Astrocyte of the cerebellum (primary cell): Measurements from ENCODE around the gene CD19.

Experiments
- DNase-seq: peaks from one replicate; pipeline ENCODE4 v3.0.0-alpha.2; 2011; ENCODE audit warnings: low read depth
- H3K4me3 ChIP-seq: 2 replicates; pipeline ENCODE4 v1.5.1; 2011; ENCODE audit warnings: mild to moderate bottlenecking, low read depth, low read length, moderate library complexity
- in situ Hi-C: cut with HindIII; loops from 2 replicates; pipeline ENCODE4 v1.10.0; 2017; ENCODE audit warnings: low sequenced_read_pairs
- TF ChIP-seq, protein P1 (sequence below): IDR thresholded peaks from 2 replicates; pipeline ENCODE4 v1.5.1; 2012; ENCODE audit warnings: low read length, low read depth, moderate library complexity, mild to moderate bottlenecking; ENCODE audit errors: missing control alignments

CD19 gene

DNA sequence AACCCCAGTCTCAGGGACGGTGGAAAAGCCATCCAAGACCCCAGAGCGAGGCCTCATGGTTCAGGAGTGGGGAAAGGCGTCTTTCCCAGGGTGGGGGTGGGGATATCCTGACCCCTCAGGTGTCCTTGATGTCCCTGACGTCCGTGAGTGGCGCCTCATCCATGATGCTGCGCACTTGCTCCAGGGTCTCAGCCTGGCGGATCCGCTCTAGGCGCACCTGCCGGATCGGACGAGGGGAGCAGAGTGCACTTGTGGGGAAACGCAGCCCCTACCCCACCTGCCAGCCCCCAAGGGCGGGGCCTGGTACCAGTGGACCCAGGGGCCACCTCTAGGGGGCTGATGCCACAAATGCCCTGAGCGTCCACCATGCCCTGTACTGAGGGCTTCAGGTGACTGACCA, 26.9 kb upstream of the CD19 start:
- TF ChIP-seq, protein P1, sequence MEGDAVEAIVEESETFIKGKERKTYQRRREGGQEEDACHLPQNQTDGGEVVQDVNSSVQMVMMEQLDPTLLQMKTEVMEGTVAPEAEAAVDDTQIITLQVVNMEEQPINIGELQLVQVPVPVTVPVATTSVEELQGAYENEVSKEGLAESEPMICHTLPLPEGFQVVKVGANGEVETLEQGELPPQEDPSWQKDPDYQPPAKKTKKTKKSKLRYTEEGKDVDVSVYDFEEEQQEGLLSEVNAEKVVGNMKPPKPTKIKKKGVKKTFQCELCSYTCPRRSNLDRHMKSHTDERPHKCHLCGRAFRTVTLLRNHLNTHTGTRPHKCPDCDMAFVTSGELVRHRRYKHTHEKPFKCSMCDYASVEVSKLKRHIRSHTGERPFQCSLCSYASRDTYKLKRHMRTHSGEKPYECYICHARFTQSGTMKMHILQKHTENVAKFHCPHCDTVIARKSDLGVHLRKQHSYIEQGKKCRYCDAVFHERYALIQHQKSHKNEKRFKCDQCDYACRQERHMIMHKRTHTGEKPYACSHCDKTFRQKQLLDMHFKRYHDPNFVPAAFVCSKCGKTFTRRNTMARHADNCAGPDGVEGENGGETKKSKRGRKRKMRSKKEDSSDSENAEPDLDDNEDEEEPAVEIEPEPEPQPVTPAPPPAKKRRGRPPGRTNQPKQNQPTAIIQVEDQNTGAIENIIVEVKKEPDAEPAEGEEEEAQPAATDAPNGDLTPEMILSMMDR = no peak
- DNase-seq = no peak
- H3K4me3 ChIP-seq = no peak overlapping the region
- in situ Hi-C loops = no loop called here

DNA sequence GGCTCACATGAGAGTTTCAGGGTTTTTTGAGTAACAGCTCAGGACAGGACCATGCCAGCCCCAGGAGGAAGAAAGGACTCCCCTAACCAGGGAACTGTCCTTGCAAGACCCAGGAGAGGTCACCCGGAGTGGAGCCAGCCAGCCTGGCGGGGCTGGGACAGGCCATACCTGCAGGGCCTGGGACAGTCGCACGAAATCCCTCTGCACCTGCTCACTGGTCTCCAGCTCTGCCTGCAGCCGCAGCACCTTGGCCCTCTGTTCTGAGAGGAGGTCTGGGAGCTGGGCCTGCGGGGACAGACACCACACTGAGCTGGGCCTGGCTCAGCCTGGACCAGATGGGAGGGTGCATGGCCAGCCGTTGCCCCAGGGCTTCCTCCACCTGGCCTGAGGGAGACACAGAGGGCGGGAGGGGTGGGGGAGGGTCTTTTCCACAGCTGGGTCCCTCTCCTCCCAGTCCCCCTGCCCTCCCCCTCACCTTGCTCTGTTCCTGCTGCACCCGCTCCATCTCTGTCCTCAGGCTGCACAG, 26.5 kb upstream of the CD19 start:
- TF ChIP-seq, protein P1 = no peak
- in situ Hi-C loops = no loop called here
- H3K4me3 ChIP-seq = no peak overlapping the region
- no peak for DNase-seq

DNA sequence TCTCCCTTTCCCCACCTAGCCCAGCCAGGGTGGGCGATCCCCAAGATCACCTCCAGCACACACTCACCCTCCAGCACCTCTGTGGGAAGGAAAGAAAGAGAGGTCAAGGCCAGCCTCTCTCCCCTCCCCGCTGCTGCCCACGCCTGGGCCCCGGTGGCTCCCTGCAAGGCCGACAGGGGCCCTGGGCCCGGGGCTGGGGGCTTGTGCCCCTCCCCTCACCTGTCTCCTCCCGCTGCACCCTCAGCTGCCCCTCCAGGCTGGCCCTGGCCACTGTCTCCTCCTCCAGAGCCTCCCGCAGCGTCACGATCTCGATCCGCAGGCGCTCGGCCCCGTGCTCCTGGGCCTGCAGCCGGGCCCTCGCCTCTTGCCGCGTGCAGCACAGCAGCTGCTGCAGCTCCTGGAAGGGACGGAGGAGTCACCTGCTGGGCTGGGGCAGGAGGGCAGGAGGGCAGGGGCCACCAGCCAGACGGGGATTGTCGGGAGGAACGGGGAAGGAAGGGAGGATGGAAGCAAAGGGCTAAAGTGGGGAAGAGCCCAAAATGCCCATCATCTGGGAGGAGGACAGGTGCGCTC, 25.9 kb upstream of the CD19 start:
- DNase-seq = no peak
- in situ Hi-C loops = no loop called here
- TF ChIP-seq, protein P1 = no peak
- no peak overlapping the region for H3K4me3 ChIP-seq

DNA sequence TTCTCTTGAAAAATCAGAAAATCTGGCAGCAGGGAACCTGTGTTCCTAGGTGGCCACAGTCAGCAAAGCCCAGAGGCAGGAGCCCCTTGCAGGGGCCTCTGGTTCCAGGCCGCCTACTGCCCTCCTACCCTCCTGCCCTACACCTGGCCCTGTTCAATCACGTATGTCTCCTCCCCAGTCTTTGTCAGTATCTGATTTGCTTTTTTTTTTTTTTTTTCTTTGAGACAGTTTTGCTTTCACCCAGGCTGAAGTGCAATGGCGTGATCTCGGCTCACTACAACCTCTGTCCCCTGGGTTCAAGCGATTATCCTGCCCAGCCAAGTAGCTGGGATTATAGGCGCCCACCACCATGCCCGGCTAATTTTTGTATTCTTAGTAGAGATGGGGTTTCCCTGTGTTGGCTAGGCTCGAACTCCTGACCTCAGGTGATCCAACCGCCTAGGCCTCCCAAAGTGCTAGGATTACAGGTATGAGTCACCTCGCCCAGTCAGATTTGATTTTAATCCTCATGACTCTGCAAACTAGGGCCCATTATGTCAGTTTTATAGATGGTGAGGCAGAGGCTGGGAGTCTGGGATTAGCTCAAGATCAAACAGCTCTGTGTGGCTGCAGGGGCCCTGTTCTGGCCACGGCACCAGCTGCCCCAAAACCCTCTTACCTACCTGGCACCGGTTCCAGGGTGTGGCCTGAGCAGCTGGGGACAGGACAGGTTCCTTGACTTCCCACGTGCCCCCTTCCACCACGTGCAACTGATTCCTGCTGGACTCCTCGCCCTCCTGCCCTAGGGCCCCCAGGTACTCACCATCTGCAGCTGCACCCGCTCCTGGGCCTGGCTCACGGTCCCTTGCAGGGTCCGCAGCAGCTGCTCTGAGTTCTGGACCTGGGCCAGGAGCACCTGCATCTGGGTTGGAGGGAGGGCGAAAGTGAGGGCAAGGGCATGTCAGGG, 21.4 kb upstream of the CD19 start:
- TF ChIP-seq, protein P1 = no peak
- no peak for DNase-seq
- H3K4me3 ChIP-seq = no peak overlapping the region
- in situ Hi-C loops = no loop called here

DNA sequence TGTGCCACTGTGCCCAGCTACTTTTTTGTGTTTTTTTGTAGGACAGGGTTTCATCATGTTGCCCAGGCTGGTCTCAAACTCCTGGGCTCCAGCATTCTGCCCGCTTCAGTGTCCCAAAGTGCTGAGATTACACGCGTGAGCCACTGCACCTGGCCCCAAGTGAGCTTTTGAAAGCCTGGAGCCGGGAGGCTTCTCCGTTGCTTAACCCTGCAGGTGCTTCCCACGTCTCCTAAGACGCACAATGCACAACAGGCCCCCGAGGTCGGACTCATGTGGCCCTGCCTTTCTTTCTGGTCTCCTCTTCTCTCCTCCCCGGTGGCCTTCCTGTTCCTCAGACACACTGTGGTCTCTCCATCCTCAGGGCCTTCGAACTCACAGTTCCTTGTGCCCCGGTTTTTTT, 19.2 kb upstream of the CD19 start:
- DNase-seq = no peak
- in situ Hi-C loops = no loop called here
- H3K4me3 ChIP-seq = no peak overlapping the region
- TF ChIP-seq, protein P1 = no peak

DNA sequence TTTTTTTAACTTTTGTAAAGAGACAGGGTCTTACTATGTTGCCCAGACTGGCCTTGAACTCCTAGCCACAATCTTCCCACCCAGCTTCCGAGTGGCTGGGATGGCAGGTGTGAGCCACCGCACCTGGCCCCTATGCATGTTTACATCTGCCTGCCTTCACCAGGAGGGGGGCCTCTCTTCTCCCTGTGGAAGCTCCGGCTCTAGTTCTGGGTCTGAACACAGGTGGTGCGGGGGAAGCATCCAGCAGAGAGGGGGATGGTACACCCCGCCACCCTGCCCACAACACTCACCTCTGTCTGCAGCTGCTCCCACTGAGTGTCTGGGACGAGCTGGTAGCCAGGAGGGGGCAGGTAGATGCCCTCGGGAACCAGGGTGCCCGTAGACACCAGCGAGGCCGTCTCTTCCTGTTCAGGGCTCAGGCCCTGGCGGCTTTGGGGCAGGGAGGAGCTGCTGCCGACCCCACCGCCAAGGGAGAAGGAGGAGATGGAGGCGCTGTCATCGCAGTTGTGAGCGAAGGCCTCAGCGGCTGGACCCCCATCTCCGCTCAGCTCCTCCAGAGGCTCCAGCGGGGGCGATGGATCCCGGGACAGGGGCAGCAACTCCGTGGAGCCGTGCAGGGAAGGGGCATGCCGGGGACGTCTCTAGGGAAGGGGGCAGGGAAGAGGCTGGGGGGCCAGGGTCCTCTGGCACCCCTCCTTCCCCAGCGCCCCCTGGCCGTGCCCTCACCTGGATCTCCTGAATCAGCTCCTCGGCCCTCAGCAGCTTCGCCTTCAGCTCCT, 17.6 kb upstream of the CD19 start:
- H3K4me3 ChIP-seq = no peak overlapping the region
- in situ Hi-C loops = no loop called here
- TF ChIP-seq, protein P1 = no peak
- no peak for DNase-seq
